SK-N-MC (cell line): ENCODE data around the gene RNF187.

ENCODE experiments used
- EZH2 ChIP-seq: fragments of 200-600 bp; sonication (generic); IDR thresholded peaks from one replicate; pipeline ENCODE4 v1.6.1; 2017; ENCODE audit warnings: antibody characterized with exemption
- FOXP2 ChIP-seq: optimal IDR thresholded peaks from 2 replicates; pipeline ENCODE3; 2011; ENCODE audit warnings: mild to moderate bottlenecking, moderate library complexity; ENCODE audit not compliant: insufficient read depth; ENCODE audit errors: extremely low read length, control extremely low read depth
- POLR2AphosphoS5 ChIP-seq: IDR thresholded peaks from 2 replicates; pipeline ENCODE4 v1.6.1; 2012; ENCODE audit warnings: mild to moderate bottlenecking, low read depth, low read length, borderline replicate concordance

DNA sequence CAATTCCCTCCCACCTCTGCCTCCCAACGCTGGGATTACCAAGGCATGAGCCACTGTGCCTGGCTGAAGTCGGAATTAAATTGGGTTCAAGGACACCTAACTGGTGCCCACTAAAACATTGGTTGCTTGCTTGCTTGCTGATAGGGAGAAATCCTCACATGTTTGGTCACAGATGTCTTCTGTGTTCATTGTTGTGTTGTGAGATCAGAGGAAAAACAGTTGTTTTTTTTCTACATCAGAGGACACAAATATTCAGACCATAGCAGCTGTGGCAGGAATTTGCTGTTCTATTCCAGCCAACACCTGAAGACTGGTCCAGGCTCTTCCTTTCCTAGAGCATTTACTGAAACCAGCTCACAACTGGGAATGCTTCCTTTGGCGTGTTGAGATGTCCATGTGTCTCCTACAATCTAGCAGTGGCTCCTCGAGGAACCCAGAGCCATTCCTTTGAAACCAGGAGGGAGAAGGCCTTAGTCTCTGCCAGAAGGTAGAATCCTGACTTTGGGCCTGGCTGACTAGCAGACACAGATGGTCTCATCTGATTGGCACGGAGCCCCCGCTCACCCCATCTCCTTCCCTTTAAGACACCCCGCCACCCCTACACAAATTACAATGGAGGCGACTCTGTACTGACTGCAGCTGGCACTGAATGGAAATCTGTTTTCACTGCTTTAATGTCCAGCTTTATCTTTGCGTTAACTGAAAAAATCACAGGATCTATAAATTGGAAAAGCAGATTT lies 46.3 kb upstream of the RNF187 start:
- TF ChIP-seq EZH2, result no peak
- TF ChIP-seq POLR2AphosphoS5, result no peak
- no peak for TF ChIP-seq FOXP2
